Loucy (cell line): ENCODE data around the gene SLC6A2.

Source experiments
- EZH2phosphoT487 ChIP-seq: fragments of 200-600 bp; IDR thresholded peaks from 2 replicates; pipeline ENCODE4 v1.6.1; 2018; ENCODE audit warnings: antibody characterized with exemption, mild to moderate bottlenecking, moderate library complexity, borderline replicate concordance
- TF ChIP-seq, protein P1 (sequence below): fragments of 200-600 bp; sonication (generic); conservative IDR thresholded peaks from 2 replicates; pipeline ENCODE4 v1.5.1; 2014; ENCODE audit warnings: mild to moderate bottlenecking, antibody characterized with exemption, low read length

DNA sequence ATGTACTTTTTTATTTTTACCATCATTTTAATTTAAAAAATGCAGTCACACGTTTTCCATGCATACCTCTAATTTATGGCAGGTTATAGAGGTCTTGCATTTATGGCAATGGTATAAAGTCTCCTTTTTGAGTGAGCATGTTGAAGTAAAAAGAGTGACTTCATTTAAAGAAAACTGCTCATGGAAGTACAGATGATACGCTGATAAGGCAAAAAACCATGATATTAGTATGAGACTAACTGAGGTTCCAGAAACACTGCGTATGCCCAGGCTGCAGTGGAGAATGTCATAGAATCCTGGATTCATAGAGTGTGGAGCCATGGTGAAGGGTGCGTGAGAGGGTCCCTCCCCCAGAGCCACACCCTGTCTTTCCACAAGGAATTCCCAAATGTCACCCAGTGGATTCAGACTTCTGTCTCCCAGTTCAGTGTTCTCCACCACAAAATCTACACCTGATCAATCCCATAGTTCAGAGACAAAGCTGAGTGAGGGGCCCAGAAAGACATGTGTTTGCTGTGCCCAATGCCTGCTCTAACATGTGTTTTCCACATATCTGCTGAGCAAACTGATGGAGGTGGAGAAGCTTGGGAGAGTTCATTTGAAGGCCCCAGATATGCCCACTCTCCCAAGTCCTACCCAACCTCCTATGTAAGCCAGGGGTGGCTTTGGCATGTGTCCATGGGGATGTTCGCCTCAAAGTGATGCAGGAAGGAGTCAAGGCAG is 69.4 kb downstream of the SLC6A2 start:
- TF ChIP-seq, protein P1, sequence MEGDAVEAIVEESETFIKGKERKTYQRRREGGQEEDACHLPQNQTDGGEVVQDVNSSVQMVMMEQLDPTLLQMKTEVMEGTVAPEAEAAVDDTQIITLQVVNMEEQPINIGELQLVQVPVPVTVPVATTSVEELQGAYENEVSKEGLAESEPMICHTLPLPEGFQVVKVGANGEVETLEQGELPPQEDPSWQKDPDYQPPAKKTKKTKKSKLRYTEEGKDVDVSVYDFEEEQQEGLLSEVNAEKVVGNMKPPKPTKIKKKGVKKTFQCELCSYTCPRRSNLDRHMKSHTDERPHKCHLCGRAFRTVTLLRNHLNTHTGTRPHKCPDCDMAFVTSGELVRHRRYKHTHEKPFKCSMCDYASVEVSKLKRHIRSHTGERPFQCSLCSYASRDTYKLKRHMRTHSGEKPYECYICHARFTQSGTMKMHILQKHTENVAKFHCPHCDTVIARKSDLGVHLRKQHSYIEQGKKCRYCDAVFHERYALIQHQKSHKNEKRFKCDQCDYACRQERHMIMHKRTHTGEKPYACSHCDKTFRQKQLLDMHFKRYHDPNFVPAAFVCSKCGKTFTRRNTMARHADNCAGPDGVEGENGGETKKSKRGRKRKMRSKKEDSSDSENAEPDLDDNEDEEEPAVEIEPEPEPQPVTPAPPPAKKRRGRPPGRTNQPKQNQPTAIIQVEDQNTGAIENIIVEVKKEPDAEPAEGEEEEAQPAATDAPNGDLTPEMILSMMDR: no peak
- no peak for TF ChIP-seq EZH2phosphoT487
